ENCODE data around the gene VPS37D.

VPS37D gene

GRCh38 chr7:73703757-73704639, 36.4 kb downstream of the VPS37D start:
- TF ChIP-seq, protein P1, sequence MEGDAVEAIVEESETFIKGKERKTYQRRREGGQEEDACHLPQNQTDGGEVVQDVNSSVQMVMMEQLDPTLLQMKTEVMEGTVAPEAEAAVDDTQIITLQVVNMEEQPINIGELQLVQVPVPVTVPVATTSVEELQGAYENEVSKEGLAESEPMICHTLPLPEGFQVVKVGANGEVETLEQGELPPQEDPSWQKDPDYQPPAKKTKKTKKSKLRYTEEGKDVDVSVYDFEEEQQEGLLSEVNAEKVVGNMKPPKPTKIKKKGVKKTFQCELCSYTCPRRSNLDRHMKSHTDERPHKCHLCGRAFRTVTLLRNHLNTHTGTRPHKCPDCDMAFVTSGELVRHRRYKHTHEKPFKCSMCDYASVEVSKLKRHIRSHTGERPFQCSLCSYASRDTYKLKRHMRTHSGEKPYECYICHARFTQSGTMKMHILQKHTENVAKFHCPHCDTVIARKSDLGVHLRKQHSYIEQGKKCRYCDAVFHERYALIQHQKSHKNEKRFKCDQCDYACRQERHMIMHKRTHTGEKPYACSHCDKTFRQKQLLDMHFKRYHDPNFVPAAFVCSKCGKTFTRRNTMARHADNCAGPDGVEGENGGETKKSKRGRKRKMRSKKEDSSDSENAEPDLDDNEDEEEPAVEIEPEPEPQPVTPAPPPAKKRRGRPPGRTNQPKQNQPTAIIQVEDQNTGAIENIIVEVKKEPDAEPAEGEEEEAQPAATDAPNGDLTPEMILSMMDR (IDR thresholded peaks at IDR 0.05): no peak
- Histone ChIP-seq H2AFZ (no peak overlapping the region), H3K9me3 (ENCODE audit: control insufficient read depth, low read length) (no peaks in the 10 kb centered on the region), H3K4me2 (ENCODE audit: low read length) (no peak overlapping the region), H3K4me1 (no peaks in the 10 kb centered on the region), H3K4me3 (ENCODE audit: low read depth, low read length) (no peak overlapping the region), H3K27me3 (ENCODE audit: control insufficient read depth, insufficient read depth, low read length) (no peaks in the 10 kb centered on the region), H3K9ac (no peak overlapping the region), H3K36me3 (ENCODE audit: control insufficient read depth, insufficient read depth, low read length) (no peaks in the 10 kb centered on the region), H3K27ac (no peak overlapping the region), H3K79me2 (no peaks in the 10 kb centered on the region)

DNA sequence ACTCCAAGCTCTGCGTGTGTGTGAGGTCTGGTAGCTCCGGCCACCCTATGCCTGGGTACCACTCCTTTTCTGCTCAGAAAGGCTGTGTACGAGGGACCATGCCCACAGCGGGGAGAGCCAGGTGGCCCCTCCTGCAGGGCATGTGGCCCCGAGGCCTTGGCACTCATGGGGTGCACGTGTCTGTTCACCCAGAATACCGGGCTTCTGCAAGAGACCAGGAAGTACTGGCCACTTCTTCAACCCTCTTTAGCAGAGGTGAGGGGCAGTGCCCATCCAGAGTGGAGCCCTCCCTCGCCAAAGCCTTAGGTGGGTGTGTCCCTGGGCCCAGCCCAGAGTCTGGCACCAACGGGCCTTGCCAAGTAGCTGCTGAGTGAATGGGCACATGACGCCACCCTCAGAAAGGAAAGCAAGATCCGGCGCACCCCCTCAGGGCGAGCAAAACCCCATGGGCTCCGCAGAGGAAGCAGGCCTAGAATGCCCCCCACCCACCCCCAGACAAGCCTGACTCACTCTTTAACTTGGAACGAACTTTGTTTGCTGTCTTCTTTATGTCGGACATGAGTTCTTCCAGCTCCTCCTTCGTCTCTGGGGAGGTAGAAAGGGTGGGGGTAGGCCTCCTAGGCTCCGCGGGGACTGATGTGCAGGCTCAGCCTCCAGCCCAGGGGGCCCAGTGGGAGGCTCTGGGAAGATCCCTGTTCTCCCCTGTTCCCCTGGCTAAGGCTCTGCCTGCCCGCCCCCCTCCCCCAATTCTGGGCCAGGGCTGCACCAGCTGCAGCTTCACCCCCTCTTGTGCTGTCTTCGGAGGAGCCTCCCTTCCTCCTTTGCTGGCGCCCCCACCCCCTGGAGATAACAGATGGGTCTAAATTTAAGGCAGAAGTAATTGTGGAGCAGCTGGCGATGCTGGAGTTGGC, 37.3 kb downstream of the VPS37D start:
- H3K36me3 ChIP-seq (ENCODE audit: control insufficient read depth, insufficient read depth, low read length): no peaks in the 10 kb centered on the region
- no peak overlapping the region for H3K27ac ChIP-seq

DNA sequence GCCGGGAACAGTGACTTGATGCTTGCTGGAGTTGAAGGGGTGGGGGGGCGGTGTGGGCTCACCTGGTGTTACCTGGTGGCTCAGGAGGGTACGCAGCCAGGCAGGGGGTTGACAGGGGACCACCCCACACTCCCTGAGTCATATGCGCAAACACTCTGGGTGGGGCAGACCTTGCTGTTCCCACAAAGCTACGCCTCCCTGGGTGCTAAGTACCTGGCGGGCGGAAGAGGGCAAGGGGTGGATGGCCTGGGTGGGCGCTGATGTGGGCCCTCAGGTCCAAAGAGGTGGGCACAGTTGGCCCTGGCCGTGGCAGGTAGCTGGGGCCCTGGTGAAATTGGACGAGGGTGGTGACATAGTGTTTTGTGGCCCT, 37.9 kb downstream of the VPS37D start:
- no peaks in the 10 kb centered on the region for H3K9me3 ChIP-seq (ENCODE audit: control insufficient read depth, low read length)
- H3K4me2 ChIP-seq (ENCODE audit: low read length): no peak overlapping the region
- H3K27me3 ChIP-seq (ENCODE audit: control insufficient read depth, insufficient read depth, low read length): no peaks in the 10 kb centered on the region
- no peak overlapping the region for H3K27ac ChIP-seq
- TF ChIP-seq, protein P1 (IDR thresholded peaks at IDR 0.05): no peak
- H3K36me3 ChIP-seq (ENCODE audit: control insufficient read depth, insufficient read depth, low read length): no peaks in the 10 kb centered on the region
- H3K79me2 ChIP-seq: no peaks in the 10 kb centered on the region
- no peaks in the 10 kb centered on the region for H3K4me1 ChIP-seq
- H3K9ac ChIP-seq: no peak overlapping the region
- no peak overlapping the region for H2AFZ ChIP-seq
- no peak overlapping the region for H3K4me3 ChIP-seq (ENCODE audit: low read depth, low read length)

More for the DNA sequence above, 37.3 kb downstream of the VPS37D start:
- no peaks in the 10 kb centered on the region for H3K4me1 ChIP-seq
- no peaks in the 10 kb centered on the region for H3K9me3 ChIP-seq (ENCODE audit: control insufficient read depth, low read length)
- H3K79me2 ChIP-seq: no peaks in the 10 kb centered on the region
- H3K9ac ChIP-seq: no peak overlapping the region
- H2AFZ ChIP-seq: no peak overlapping the region
- H3K4me2 ChIP-seq (ENCODE audit: low read length): no peak overlapping the region
- no peaks in the 10 kb centered on the region for H3K27me3 ChIP-seq (ENCODE audit: control insufficient read depth, insufficient read depth, low read length)
- H3K4me3 ChIP-seq (ENCODE audit: low read depth, low read length): no peak overlapping the region
- TF ChIP-seq, protein P1 (IDR thresholded peaks at IDR 0.05): no peak

- H3K4me3 ChIP-seq (ENCODE audit: low read depth, low read length): no peak overlapping the region
- H2AFZ ChIP-seq: no peak overlapping the region
- no peak overlapping the region for H3K9ac ChIP-seq
- no peak overlapping the region for H3K4me2 ChIP-seq (ENCODE audit: low read length)
- no peak overlapping the region for H3K27ac ChIP-seq
- H3K36me3 ChIP-seq (ENCODE audit: control insufficient read depth, insufficient read depth, low read length): no peaks in the 10 kb centered on the region
- no peaks in the 10 kb centered on the region for H3K9me3 ChIP-seq (ENCODE audit: control insufficient read depth, low read length)
- no peaks in the 10 kb centered on the region for H3K4me1 ChIP-seq
- no peaks in the 10 kb centered on the region for H3K27me3 ChIP-seq (ENCODE audit: control insufficient read depth, insufficient read depth, low read length)
- H3K79me2 ChIP-seq: no peaks in the 10 kb centered on the region
- TF ChIP-seq, protein P1 (IDR thresholded peaks at IDR 0.05): no peak
Measured at GRCh38 chr7:73706126-73707044, 38.8 kb downstream of the VPS37D start.
